ENCODE measurements around the gene KIF17. TPM values are rescaled to one million over a fixed set of nuclear protein-coding genes. Genes with fewer than 3 reads are reported as not detected.

KIF17 gene
- total and polyA plus RNA-seq, 8 donors = 0.20 to 1.1 (median 0.69) TPM

GRCh38 chr1:20636785-20637347 lies 80.9 kb downstream of the KIF17 start:
- Histone ChIP-seq H3K4me1 (peaks cover 0 to 7% (median 0%) of the 10 kb centered on the region in 3 donors), H3K4me3 (no peak overlapping the region), H3K36me3 (peaks cover 0 to 26% (median 10%) of the 10 kb centered on the region in 3 donors), H3K9me3 (no peaks in the 10 kb centered on the region), H3K27ac (no peak overlapping the region), H3K27me3 (no peaks in the 10 kb centered on the region)
- TF ChIP-seq CTCF (IDR thresholded peaks at IDR 0.05) = no peak
- no peak for FAIRE-seq
- no peak for ATAC-seq
- no peak for DNase-seq
- intact Hi-C loops (cut with DNase I) = loop anchor here in 2 of 3 donors (5.0 to 10.0 kb wide), 2 partner anchors 110 to 112 kb away; no protein-coding TSS in a partner anchor
- WGBS, 2 donors = 85 to 93% methylated on average over 8 of the region's 8 CpGs

GRCh38 chr1:20634594-20635084 lies 83.2 kb downstream of the KIF17 start:
- H3K4me3 ChIP-seq = peak overlapping the region; percentile 71 to 98 (median 94)
- H3K4me1 ChIP-seq = peaks cover 0 to 7% (median 0%) of the 10 kb centered on the region in 3 donors
- peak overlapping the region in 2 of 4 donors; percentile 82 to 90 for H3K27ac ChIP-seq
- H3K27me3 ChIP-seq = no peaks in the 10 kb centered on the region
- peak; percentile 53 to 81 (median 66) for DNase-seq
- 0 to 3% methylated on average over 4 of the region's 4 CpGs for WGBS, 2 donors
- TF ChIP-seq CTCF (IDR thresholded peaks at IDR 0.05) = no peak
- ATAC-seq = peak; percentile 64 to 69 (median 68)
- intact Hi-C loops (cut with DNase I) = loop anchor here in 2 of 3 donors (5.0 to 10.0 kb wide), 2 partner anchors 107 to 110 kb away; no protein-coding TSS in a partner anchor
- no peak for FAIRE-seq
- H3K9me3 ChIP-seq = no peaks in the 10 kb centered on the region
- peaks cover 0 to 24% (median 10%) of the 10 kb centered on the region in 3 donors for H3K36me3 ChIP-seq

- peak; percentile 1 to 14 (median 6) for ATAC-seq
- no peak for TF ChIP-seq CTCF (IDR thresholded peaks at IDR 0.05)
- no peak for DNase-seq
- no peak for FAIRE-seq
- Histone ChIP-seq H3K9me3 (no peaks in the 10 kb centered on the region), H3K27ac (peak overlapping the region; percentile 73 to 90 (median 82)), H3K36me3 (peaks cover 0 to 20% (median 10%) of the 10 kb centered on the region in 3 donors), H3K4me3 (peak overlapping the region; percentile 71 to 98 (median 94)), H3K4me1 (peaks cover 0 to 7% (median 0%) of the 10 kb centered on the region in 3 donors), H3K27me3 (no peaks in the 10 kb centered on the region)
- 0 to 1% methylated on average over 11 of the region's 11 CpGs for WGBS, 2 donors
- intact Hi-C loops (cut with DNase I) = loop anchor here in 1 of 3 donors (10.0 kb wide), 1 partner anchor 109 kb away; no protein-coding TSS in a partner anchor
These were observed 83.7 kb downstream of the KIF17 start for GRCh38 chr1:20634065-20634593.

- no peak for FAIRE-seq
- peak within 1 kb of the TSS; percentile 71 to 98 (median 94) for H3K4me3 ChIP-seq
- ATAC-seq = peak; percentile 92 to 96 (median 94)
- peaks cover 0 to 7% (median 0%) of the 10 kb centered on the region in 3 donors for H3K4me1 ChIP-seq
- 1% methylated on average over 65 to 93 of the region's 93 CpGs for WGBS, 2 donors
- no peaks in the 10 kb centered on the region for H3K9me3 ChIP-seq
- DNase-seq = peak; percentile 75 to 97 (median 87)
- peak; percentile 96 to 99 (median 98) for TF ChIP-seq CTCF (IDR thresholded peaks at IDR 0.05)
- H3K36me3 ChIP-seq = peaks cover 0 to 13% (median 5%) of the 10 kb centered on the region in 3 donors
- peak within 1 kb of the TSS; percentile 73 to 90 (median 82) for H3K27ac ChIP-seq
- intact Hi-C loops (cut with DNase I) = loop anchor here in 1 of 3 donors (10.0 kb wide), 1 partner anchor 109 kb away; no protein-coding TSS in a partner anchor
- no peaks in the 10 kb centered on the region for H3K27me3 ChIP-seq
These were observed 84.4 kb downstream of the KIF17 start, which contains the start of gene PINK1 for GRCh38 chr1:20633190-20634064. TSS of gene PINK1 (plus strand) at chr1:20633458. CDS start at chr1:20633549, 91 bp downstream.
